A673 (cell line): ENCODE measurements around the gene AJUBA. TPM values are rescaled to one million over a fixed set of nuclear protein-coding genes. Genes with fewer than 3 reads are reported as not detected.

Experiments used
- BruUV-seq: library from RNA; stranded (reverse); fragments of 400-500 nt; replicated peaks from 2 replicates; lab custom pipeline; 2021; lab: Mats Ljungman, UMichigan
- CTCF ChIA-PET: fragments of 300-600 bp; sonication (Branson Sonifier 250); formaldehyde crosslinking; loops from one replicate; lab custom pipeline; 2022; ENCODE audit warnings: antibody characterized with exemption; lab: Charles Lee
- POLR2A ChIA-PET: fragments of 300-600 bp; sonication (Branson Sonifier 250); formaldehyde crosslinking; loops from one replicate; lab custom pipeline; 2022; ENCODE audit warnings: antibody characterized with exemption; ENCODE audit not compliant: low non-redundant PET; lab: Charles Lee
- DNase-seq: peaks from one replicate; pipeline ENCODE4 v3.0.0-alpha.2; 2015; ENCODE audit warnings: low spot score
- H3K27ac ChIP-seq: fragments of 200-600 bp; sonication (generic); 2 replicates; pipeline ENCODE4 v1.5.1; 2016; ENCODE audit warnings: mixed run types, low read depth, mild to moderate bottlenecking, mixed read lengths, antibody characterized with exemption, low read length; ENCODE audit not compliant: poor library complexity, severe bottlenecking
- H3K27me3 ChIP-seq: fragments of 200-600 bp; sonication (generic); replicated peaks from 2 replicates; pipeline ENCODE4 v1.6.1; 2017; ENCODE audit warnings: mixed run types, low read depth, mild to moderate bottlenecking, mixed read lengths, antibody characterized with exemption, low read length; ENCODE audit not compliant: insufficient read depth, poor library complexity
- H3K36me3 ChIP-seq: fragments of 200-600 bp; sonication (generic); 2 replicates; pipeline ENCODE4 v1.6.1; 2016; ENCODE audit warnings: mixed run types, mild to moderate bottlenecking, mixed read lengths, antibody characterized with exemption, low read length; ENCODE audit not compliant: insufficient read depth, poor library complexity, severe bottlenecking
- H3K4me1 ChIP-seq: fragments of 200-600 bp; sonication (generic); 2 replicates; pipeline ENCODE4 v1.6.1; 2017; ENCODE audit warnings: mixed run types, mild to moderate bottlenecking, mixed read lengths, antibody characterized with exemption, low read length; ENCODE audit not compliant: insufficient read depth, poor library complexity, severe bottlenecking
- H3K4me3 ChIP-seq: fragments of 200-600 bp; sonication (generic); 2 replicates; pipeline ENCODE4 v1.5.1; 2016; ENCODE audit warnings: low read depth, mixed run types, mild to moderate bottlenecking, mixed read lengths, low read length; ENCODE audit not compliant: poor library complexity, severe bottlenecking
- H3K9me3 ChIP-seq: fragments of 200-600 bp; sonication (generic); 2 replicates; pipeline ENCODE4 v1.6.1; 2016; ENCODE audit warnings: mixed run types, low read depth, mild to moderate bottlenecking, mixed read lengths, antibody characterized with exemption, low read length; ENCODE audit not compliant: poor library complexity, severe bottlenecking
- EZH2 ChIP-seq: fragments of 200-600 bp; sonication (generic); IDR thresholded peaks from 2 replicates; pipeline ENCODE4 v1.6.1; 2017; ENCODE audit warnings: borderline replicate concordance, low read depth, mild to moderate bottlenecking, mixed read lengths, antibody characterized with exemption, low read length; ENCODE audit not compliant: poor library complexity, severe bottlenecking
- intact Hi-C: fragments of 100-400 bp; cut with micrococcal nuclease; formaldehyde crosslinking; loops from one replicate; pipeline ENCODE4 v1.10.0; 2022; ENCODE audit not compliant: unreplicated experiment
- total RNA-seq: library from RNA; stranded (reverse); gene quantifications from 2 replicates; pipeline ENCODE4 v1.2.3, GENCODE V29; 2021
- TF ChIP-seq, protein P1 (sequence below): fragments of 300-800, 200-600 bp; sonication (generic); conservative IDR thresholded peaks from 2 replicates; pipeline ENCODE4 v1.5.1; 2017; ENCODE audit warnings: low read depth, mild to moderate bottlenecking, antibody characterized with exemption, low read length, moderate library complexity, mixed read lengths

AJUBA gene
- total RNA-seq, 1 experiment from 2014 or later, result 43.6 TPM

DNA sequence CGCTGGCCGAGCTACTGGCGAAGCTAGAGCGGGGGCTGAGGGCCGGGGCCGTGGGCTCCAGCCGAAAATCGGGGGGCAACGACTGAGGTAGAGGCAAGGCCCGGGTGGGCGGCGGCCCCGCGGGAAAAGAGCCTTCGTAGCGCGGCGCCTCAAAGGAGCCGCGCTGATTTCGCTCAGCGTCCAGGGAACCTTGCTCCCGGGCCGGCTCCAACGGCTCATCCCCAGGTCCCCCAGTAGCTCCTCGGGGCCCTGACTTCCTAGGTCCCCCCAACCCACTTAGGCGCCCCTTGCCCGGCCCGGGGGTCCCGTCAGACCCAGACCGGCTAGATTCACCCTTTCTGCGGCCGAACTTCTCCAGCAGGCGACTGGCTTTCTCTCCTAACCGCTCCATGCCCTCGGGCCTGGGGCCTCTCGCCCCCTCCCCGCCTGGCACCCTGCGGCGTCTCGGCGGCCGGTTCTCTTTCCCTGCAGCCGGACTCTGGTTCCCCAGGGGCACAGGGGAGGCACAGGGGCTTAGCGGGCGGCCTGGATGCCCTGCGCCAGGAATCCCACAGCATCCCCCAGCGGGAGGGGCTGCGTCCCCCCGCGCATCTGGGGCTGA is 375 bp downstream of the AJUBA start:
- BruUV-seq, result TSS peak; percentile 44
- peaks cover 8% of the 10 kb centered on the region for H3K36me3 ChIP-seq
- ChIA-PET POLR2A (interaction anchor here (0.6 to 0.9 kb wide), 3 partner anchors 9 to 113 kb away, joined by 3 to 13 read pairs (median 5); partner anchors contain the start of genes ACIN1 and C14orf119), CTCF (interaction anchor here (0.6 to 1.5 kb wide), 10 partner anchors 12 to 159 kb away, joined by 3 to 8 read pairs (median 4); no protein-coding TSS in a partner anchor)
- DNase-seq, result peak; percentile 37
- peaks cover 32% of the 10 kb centered on the region for H3K4me1 ChIP-seq
- intact Hi-C loops, result loop anchor here (1.0 to 5.0 kb wide), 6 partner anchors 23 to 675 kb away; partner anchors contain the start of gene PRMT5
- H3K4me3 ChIP-seq, result peak overlapping the region; percentile 86
- TF ChIP-seq EZH2, result no peak
- TF ChIP-seq, protein P1, sequence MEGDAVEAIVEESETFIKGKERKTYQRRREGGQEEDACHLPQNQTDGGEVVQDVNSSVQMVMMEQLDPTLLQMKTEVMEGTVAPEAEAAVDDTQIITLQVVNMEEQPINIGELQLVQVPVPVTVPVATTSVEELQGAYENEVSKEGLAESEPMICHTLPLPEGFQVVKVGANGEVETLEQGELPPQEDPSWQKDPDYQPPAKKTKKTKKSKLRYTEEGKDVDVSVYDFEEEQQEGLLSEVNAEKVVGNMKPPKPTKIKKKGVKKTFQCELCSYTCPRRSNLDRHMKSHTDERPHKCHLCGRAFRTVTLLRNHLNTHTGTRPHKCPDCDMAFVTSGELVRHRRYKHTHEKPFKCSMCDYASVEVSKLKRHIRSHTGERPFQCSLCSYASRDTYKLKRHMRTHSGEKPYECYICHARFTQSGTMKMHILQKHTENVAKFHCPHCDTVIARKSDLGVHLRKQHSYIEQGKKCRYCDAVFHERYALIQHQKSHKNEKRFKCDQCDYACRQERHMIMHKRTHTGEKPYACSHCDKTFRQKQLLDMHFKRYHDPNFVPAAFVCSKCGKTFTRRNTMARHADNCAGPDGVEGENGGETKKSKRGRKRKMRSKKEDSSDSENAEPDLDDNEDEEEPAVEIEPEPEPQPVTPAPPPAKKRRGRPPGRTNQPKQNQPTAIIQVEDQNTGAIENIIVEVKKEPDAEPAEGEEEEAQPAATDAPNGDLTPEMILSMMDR, result no peak
- H3K27ac ChIP-seq, result peak overlapping the region; percentile 86
- H3K9me3 ChIP-seq, result no peaks in the 10 kb centered on the region
- no peaks in the 10 kb centered on the region for H3K27me3 ChIP-seq

DNA sequence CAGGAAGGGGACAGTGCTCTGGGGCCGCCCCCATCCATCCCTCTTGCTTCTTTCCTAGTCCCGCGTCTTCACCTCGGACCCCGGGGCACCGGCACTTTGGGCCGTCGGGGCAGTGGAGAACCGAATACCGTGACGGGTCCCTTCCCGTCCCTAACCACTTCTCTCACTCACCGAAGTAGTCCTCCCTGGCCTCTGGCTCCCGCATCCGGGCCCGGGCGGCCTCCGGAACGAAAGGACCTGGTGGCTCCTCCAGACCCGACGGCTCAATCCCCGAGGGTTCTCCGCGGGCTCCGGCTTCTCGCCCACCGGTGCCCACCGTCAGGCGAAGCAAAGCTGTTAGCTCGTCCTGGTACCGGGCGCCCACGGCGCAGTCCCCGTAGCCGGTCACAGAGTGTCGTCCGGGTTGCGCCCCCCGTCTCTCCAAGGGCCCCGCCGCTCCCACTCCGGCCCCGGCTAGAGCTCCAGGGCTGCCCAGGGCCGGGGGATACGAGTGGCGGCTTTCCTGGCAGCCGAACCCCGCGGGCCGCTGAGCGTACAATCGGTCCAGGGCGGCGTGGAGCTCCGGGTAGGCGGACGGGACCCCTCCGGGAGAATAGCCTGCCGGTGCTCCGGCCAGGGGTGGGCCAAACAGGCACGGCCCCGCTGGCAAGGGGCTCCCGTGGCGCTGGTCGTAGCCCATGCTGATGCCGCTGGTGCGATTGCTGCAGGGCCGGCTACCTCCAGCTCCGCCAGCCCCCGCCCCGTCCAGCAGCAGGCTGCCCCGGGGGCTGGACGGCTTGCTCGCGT is 1.1 kb downstream of the AJUBA start:
- TF ChIP-seq, protein P1, result no peak
- TF ChIP-seq EZH2, result no peak
- Histone ChIP-seq H3K9me3 (no peaks in the 10 kb centered on the region), H3K27me3 (no peaks in the 10 kb centered on the region), H3K36me3 (peaks cover 12% of the 10 kb centered on the region), H3K4me3 (peak overlapping the region; percentile 86), H3K27ac (peak overlapping the region; percentile 86), H3K4me1 (peaks cover 39% of the 10 kb centered on the region)
- intact Hi-C loops, result loop anchor here (5.0 kb wide), 4 partner anchors 54 to 674 kb away; partner anchors contain the start of gene PRMT5
- POLR2A ChIA-PET, result interaction anchor here (0.6 kb wide), 1 partner anchor 114 kb away, joined by 5 read pairs; the partner anchor contains the start of genes ACIN1 and C14orf119
- no TSS peak for BruUV-seq
- no peak for DNase-seq
- CTCF ChIA-PET, result interaction anchor here (0.6 to 1.5 kb wide), 8 partner anchors 13 to 96 kb away, joined by 3 to 8 read pairs (median 4); no protein-coding TSS in a partner anchor

DNA sequence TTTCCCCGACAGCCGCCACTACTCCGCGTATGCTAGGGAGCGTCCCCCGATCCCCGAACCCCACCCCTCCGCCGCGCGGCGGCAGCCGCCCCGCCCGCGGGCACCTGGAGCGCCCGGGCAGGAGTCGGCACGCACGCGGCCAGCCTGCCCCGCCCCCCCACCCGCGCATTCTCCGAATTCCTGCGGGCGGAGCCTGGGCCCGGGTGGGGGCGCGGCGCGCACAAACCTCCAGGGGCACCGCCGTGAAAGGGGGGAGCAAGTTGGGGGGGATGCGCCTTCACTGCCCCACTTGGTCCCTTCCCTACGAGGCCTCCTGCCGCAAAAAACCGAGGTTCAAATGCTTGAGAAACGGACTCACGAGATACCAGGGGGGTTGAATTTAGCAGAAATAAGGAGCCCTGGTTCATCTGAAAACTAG is 1.7 kb downstream of the AJUBA start:
- TF ChIP-seq EZH2, result no peak
- TF ChIP-seq, protein P1, result no peak
- Histone ChIP-seq H3K4me1 (peaks cover 41% of the 10 kb centered on the region), H3K4me3 (peak overlapping the region; percentile 86), H3K9me3 (no peaks in the 10 kb centered on the region), H3K27ac (peak overlapping the region; percentile 86), H3K36me3 (peaks cover 16% of the 10 kb centered on the region), H3K27me3 (no peaks in the 10 kb centered on the region)
- no TSS peak for BruUV-seq
- DNase-seq, result peak; percentile 70
- ChIA-PET POLR2A (no interaction called here), CTCF (interaction anchor here (0.6 kb wide), 1 partner anchor 81 kb away, joined by 4 read pairs; no protein-coding TSS in a partner anchor)
- intact Hi-C loops, result loop anchor here (5.0 kb wide), 4 partner anchors 53 to 673 kb away; partner anchors contain the start of gene PRMT5
